KMS-11 (cell line): Measurements from ENCODE around the gene RANBP17.
"Not testable (repeated sequence)": the region's sequence is repeated elsewhere in the genome, so short reads cannot be mapped to it uniquely, and the experiment has no call there.

Experiments used
- H2AFZ ChIP-seq: fragments of 200-600 bp; sonication (generic); 2 replicates; pipeline ENCODE4 v1.6.1; 2016; ENCODE audit warnings: antibody characterized with exemption, mixed run types, low read depth
- H3K27ac ChIP-seq: fragments of 200-600 bp; sonication (generic); 2 replicates; pipeline ENCODE4 v1.6.1; 2016; ENCODE audit warnings: mild to moderate bottlenecking, mixed run types
- H3K27me3 ChIP-seq: fragments of 200-600 bp; sonication (generic); 2 replicates; pipeline ENCODE4 v1.6.1; 2017; ENCODE audit warnings: mild to moderate bottlenecking, low read depth, mixed run types, moderate library complexity; ENCODE audit not compliant: insufficient read depth
- H3K36me3 ChIP-seq: fragments of 200-600 bp; sonication (generic); 2 replicates; pipeline ENCODE4 v1.6.1; 2017; ENCODE audit warnings: mild to moderate bottlenecking, mixed run types; ENCODE audit not compliant: insufficient read depth
- H3K4me1 ChIP-seq: fragments of 200-600 bp; sonication (generic); 2 replicates; pipeline ENCODE4 v1.6.1; 2016; ENCODE audit warnings: mild to moderate bottlenecking, low read depth, mixed run types; ENCODE audit not compliant: poor library complexity, severe bottlenecking
- H3K4me2 ChIP-seq: fragments of 200-600 bp; sonication (generic); 2 replicates; pipeline ENCODE4 v1.7.0; 2016; ENCODE audit warnings: mild to moderate bottlenecking, mixed run types
- H3K4me3 ChIP-seq: fragments of 200-600 bp; sonication (generic); IDR thresholded peaks from 2 replicates; pipeline ENCODE4 v1.6.1; 2017; ENCODE audit warnings: low read depth, low read length, mixed read lengths; ENCODE audit not compliant: insufficient read depth
- H3K79me2 ChIP-seq: fragments of 200-600 bp; sonication (generic); 2 replicates; pipeline ENCODE4 v1.6.1; 2016; ENCODE audit warnings: low read depth, mixed run types; ENCODE audit not compliant: insufficient read depth
- H3K9ac ChIP-seq: fragments of 200-600 bp; sonication (generic); 2 replicates; pipeline ENCODE4 v1.6.1; 2016; ENCODE audit warnings: mild to moderate bottlenecking, mixed run types
- H4K20me1 ChIP-seq: fragments of 200-600 bp; sonication (generic); 2 replicates; pipeline ENCODE4 v1.6.1; 2016; ENCODE audit warnings: mild to moderate bottlenecking, mixed run types; ENCODE audit not compliant: insufficient read depth
- CTCF ChIP-seq: fragments of 200-600 bp; sonication (generic); conservative IDR thresholded peaks from 2 replicates; pipeline ENCODE4 v1.6.1; 2017; ENCODE audit warnings: low read depth, mild to moderate bottlenecking, antibody characterized with exemption, low read length, moderate library complexity, mixed read lengths

Gene RANBP17

GRCh38 chr5:171166766-171167165 lies 304.9 kb downstream of the RANBP17 start:
- Histone ChIP-seq H4K20me1 (no peaks in the 10 kb centered on the region), H3K27me3 (no peaks in the 10 kb centered on the region), H3K79me2 (no peaks in the 10 kb centered on the region), H3K9ac (no peak overlapping the region), H3K36me3 (no peaks in the 10 kb centered on the region), H2AFZ (no peak overlapping the region), H3K4me1 (no peaks in the 10 kb centered on the region), H3K27ac (no peak overlapping the region), H3K4me2 (no peak overlapping the region), H3K4me3 (no peak overlapping the region)
- TF ChIP-seq CTCF: no peak

GRCh38 chr5:171168171-171168570 lies 306.4 kb downstream of the RANBP17 start:
- no peaks in the 10 kb centered on the region for H3K36me3 ChIP-seq
- H3K27me3 ChIP-seq: no peaks in the 10 kb centered on the region
- no peak overlapping the region for H3K4me2 ChIP-seq
- H3K9ac ChIP-seq: no peak overlapping the region
- no peak overlapping the region for H3K4me3 ChIP-seq
- no peaks in the 10 kb centered on the region for H3K79me2 ChIP-seq
- no peaks in the 10 kb centered on the region for H3K4me1 ChIP-seq
- H3K27ac ChIP-seq: no peak overlapping the region
- no peaks in the 10 kb centered on the region for H4K20me1 ChIP-seq
- no peak for TF ChIP-seq CTCF
- no peak overlapping the region for H2AFZ ChIP-seq

GRCh38 chr5:171174960-171175359 lies 313.1 kb downstream of the RANBP17 start:
- H3K79me2 ChIP-seq, H3K4me2 ChIP-seq: not testable (repeated sequence)

GRCh38 chr5:171175746-171176145 lies 313.9 kb downstream of the RANBP17 start:
- no peak for TF ChIP-seq CTCF
- H3K36me3 ChIP-seq: no peaks in the 10 kb centered on the region

More at GRCh38 chr5:171174960-171175359, 313.1 kb downstream of the RANBP17 start:
- not testable (repeated sequence) for H2AFZ ChIP-seq, H3K4me3 ChIP-seq, H3K4me1 ChIP-seq, H3K27ac ChIP-seq, H3K36me3 ChIP-seq, H3K27me3 ChIP-seq, H3K9ac ChIP-seq, H4K20me1 ChIP-seq

GRCh38 chr5:171178190-171178589 lies 316.4 kb downstream of the RANBP17 start:
- H3K27ac ChIP-seq, H4K20me1 ChIP-seq, H2AFZ ChIP-seq, H3K4me2 ChIP-seq, H3K4me1 ChIP-seq, H3K4me3 ChIP-seq, H3K79me2 ChIP-seq, H3K36me3 ChIP-seq, H3K27me3 ChIP-seq, H3K9ac ChIP-seq: not testable (repeated sequence)

More at GRCh38 chr5:171175746-171176145, 313.9 kb downstream of the RANBP17 start:
- H3K4me1 ChIP-seq: no peaks in the 10 kb centered on the region
- H3K9ac ChIP-seq: no peak overlapping the region
- H2AFZ ChIP-seq: no peak overlapping the region
- H3K4me2 ChIP-seq: no peak overlapping the region
- no peaks in the 10 kb centered on the region for H4K20me1 ChIP-seq
- no peaks in the 10 kb centered on the region for H3K79me2 ChIP-seq
- no peak overlapping the region for H3K27ac ChIP-seq
- no peak overlapping the region for H3K4me3 ChIP-seq
- no peaks in the 10 kb centered on the region for H3K27me3 ChIP-seq
